GM12865 (cell line): ENCODE results near the gene ENDOG.
"Not testable (repeated sequence)": the region's sequence is repeated elsewhere in the genome, so short reads cannot be mapped to it uniquely, and the experiment has no call there.

Experiments used
- DNase-seq: peaks from one replicate; pipeline ENCODE4 v3.0.0; 2010; ENCODE audit warnings: low read depth
- H3K4me3 ChIP-seq: 2 replicates; pipeline ENCODE4 v1.5.1; 2011; ENCODE audit warnings: mild to moderate bottlenecking, low read depth, low read length, control low read depth
- TF ChIP-seq, protein P1 (sequence below): IDR thresholded peaks from 2 replicates; pipeline ENCODE4 v1.5.1; 2011; ENCODE audit warnings: low read length, control low read depth, low read depth, inconsistent platforms; ENCODE audit not compliant: insufficient read depth; ENCODE audit errors: missing control alignments

The ENDOG gene

DNA sequence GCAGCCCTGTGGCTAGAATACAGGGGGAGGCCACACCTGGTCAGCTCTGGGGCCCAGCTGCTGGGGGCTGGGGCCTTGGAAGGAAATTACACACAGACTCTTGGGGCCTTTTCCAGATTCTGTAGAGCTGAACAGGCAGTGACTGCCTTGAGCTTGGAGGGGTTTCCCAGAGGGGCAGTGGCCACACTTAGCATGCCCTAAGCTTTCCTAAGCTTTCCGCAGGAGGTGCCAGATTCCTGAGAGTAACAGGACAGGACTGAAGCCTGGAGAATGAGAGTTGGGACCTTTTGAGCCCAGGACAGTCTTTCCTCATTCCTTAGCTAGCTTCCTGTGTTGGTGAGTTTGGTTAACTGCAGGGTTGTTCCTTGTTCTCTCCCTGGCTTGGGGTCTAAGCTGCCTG is 29.9 kb upstream of the ENDOG start:
- TF ChIP-seq, protein P1, sequence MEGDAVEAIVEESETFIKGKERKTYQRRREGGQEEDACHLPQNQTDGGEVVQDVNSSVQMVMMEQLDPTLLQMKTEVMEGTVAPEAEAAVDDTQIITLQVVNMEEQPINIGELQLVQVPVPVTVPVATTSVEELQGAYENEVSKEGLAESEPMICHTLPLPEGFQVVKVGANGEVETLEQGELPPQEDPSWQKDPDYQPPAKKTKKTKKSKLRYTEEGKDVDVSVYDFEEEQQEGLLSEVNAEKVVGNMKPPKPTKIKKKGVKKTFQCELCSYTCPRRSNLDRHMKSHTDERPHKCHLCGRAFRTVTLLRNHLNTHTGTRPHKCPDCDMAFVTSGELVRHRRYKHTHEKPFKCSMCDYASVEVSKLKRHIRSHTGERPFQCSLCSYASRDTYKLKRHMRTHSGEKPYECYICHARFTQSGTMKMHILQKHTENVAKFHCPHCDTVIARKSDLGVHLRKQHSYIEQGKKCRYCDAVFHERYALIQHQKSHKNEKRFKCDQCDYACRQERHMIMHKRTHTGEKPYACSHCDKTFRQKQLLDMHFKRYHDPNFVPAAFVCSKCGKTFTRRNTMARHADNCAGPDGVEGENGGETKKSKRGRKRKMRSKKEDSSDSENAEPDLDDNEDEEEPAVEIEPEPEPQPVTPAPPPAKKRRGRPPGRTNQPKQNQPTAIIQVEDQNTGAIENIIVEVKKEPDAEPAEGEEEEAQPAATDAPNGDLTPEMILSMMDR, result no peak
- no peak for DNase-seq
- peak overlapping the region; percentile 80 for H3K4me3 ChIP-seq

DNA sequence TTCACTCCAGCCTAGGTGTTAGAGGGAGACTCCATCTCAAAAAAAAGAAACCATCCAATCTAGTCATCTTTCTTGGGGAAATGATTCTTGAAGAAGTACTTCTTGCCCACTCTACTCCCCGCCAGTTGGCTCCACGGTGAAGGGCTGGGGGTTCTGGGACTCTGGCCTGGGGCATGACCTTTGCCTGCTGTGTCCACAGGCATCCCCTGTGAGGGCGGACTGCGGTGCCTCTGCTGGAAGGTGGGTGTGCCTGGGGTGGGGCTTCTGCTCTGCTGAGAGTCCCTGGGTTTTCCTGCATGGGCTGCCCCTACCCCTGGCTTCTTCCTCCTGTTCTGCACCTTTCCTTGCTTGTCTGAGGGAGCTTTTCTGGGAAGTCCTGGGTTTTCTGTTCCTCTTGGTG is 27.8 kb upstream of the ENDOG start:
- TF ChIP-seq, protein P1, result no peak
- no peak for DNase-seq
- H3K4me3 ChIP-seq, result no peak overlapping the region

DNA sequence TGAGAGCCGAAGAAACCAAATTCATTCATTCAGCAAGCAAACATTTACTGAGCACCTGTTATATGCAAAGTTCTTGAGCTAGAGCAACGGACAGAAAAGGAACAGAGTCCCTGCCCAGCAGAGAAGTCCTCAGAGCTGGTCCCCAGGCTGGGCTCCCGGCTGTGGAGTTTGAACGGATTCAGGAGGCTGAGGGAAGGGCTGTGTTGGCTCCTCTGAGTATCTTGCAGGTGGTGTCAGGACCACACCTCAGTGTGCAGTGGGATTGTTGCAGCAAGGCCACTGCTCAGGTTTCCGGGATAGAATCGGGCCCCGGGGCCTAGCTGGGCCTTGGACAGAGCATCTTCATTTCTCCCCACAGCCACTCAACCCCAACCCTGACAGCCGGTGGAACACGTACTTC is 26.2 kb upstream of the ENDOG start:
- no peak for DNase-seq
- TF ChIP-seq, protein P1, result no peak
- no peak overlapping the region for H3K4me3 ChIP-seq

DNA sequence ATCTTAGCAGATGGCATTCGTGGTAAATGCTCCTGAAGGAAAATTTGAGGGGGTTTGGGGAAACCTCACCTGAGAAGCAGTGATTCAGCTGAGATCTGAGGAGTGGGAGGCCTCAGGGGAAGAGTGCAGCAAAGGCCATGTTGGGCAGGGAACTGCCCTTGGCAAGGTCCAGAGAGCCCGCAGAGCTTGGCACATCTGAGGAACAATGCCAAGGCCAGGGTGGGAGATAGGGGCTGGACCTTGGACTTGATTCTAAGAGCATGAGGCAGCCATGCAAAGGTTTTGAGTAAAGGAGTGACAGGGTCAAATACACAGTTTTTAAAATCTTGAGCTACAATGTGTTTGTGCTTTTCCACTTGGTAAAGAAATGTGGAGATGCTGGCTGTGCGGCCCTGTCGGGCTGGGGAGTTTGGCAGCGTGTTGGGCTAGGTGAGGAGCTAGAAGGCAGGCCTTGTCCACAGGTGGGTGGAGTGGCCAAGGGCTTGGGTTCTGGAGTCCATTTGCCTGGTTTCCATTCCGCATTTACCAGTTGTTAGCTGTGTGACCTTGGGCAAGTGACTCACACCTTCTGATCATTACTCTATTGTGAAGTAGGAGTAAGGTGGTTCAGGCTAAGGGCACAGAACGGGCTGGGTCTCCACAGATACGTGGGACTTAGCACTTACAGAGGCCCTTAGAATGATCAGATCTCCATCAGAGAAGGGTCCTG is 25.2 kb upstream of the ENDOG start:
- DNase-seq, result no peak
- H3K4me3 ChIP-seq, result no peak overlapping the region
- TF ChIP-seq, protein P1, result no peak

DNA sequence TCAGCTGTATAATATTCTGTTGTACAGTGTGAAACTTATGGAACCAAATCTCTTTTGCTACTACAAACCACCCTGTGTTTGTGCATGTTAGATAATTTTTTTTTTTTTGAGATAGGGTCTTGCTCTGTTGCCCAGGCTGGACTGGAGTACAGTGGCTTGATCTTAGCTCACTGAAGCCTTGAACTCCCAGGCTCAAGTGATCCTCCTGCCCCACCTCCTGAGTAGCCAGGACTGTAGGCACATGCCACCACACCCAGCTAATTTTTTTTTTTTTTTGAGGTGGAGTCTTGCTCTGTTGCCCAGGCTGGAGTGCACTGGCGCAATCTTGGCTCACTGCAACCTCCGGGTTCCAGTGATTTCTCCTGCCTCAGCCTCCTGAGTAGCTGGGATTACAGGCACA is 23.3 kb upstream of the ENDOG start:
- not testable (repeated sequence) for DNase-seq, H3K4me3 ChIP-seq

DNA sequence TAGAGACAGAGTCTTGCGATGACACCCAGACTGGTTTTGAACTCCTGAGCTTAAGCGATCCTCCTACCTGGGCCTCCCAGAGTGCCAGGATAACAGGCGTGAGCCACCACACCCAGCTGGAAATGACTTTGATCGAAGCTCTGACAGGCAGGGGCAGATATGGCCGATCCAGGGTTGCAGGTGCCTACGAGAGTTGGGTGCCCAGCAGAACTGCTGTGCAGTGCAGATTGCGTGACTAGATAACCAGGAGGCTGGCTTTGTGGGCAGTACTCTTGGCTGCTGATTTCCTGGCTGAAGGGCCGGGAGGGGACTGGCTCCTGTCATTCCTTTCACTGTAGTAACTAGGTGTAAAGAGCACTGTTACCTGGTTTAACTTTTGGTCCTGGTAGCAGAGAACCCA is 19.4 kb upstream of the ENDOG start:
- DNase-seq, result no peak
- TF ChIP-seq, protein P1, result no peak
- H3K4me3 ChIP-seq, result no peak overlapping the region

DNA sequence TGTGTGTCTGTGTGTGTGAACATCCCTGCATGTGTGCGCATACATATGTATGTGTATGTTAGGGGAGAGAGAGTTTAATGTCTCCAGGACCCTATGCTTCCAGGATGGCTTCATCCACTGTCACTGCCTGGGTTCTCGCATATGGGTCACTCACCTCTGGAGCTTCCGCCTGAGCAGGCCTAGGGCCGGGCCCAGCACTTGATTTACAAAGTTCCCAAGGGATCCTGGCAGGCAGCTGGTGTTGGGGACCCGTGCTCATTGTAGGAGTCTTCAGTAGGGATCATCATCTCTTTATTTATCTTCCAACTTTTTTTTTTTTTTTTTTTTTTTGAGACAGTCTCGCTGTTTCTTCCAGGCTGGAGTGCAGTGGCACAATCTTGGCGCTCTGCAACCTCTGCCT is 18.2 kb upstream of the ENDOG start:
- no peak for DNase-seq
- no peak overlapping the region for H3K4me3 ChIP-seq
- TF ChIP-seq, protein P1, result no peak
